Head of caudate nucleus (tissue), 42 donors: Measurements from ENCODE around the gene NTM.
"Not testable (repeated sequence)": the region's sequence is repeated elsewhere in the genome, so short reads cannot be mapped to it uniquely, and the experiment has no call there.

Experiments
- DNase-seq, 42 donors: peaks; one replicate each; pipeline versions ENCODE4 v3.0.0 to v3.0.0-alpha.2; 2020 to 2021; ENCODE audit warnings: mixed read lengths in 7 of 42
- intact Hi-C: fragments of 100-400 bp; cut with DNase I; formaldehyde crosslinking; loops from one replicate; pipeline ENCODE4 v1.15.0; 2022

The NTM gene

DNA sequence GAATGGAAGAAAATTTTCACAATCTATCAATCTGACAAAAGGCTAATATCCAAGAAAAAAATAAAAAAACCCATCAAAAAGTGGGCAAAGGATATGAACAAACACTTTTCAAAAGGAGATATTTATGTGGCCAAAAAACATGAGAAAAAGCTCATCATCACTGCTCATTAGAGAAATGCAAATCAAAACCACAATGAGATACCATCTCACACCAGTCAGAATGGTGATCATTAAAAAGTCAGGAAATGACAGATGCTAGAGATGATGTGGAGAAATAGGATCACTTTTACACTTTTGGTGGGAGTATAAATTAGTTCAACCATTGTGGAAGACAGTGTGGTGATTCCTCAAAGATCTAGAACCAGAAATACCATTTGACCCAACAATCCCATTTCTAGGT, 999.7 kb downstream of the NTM start:
- DNase-seq, intact Hi-C loops: not testable (repeated sequence)

DNA sequence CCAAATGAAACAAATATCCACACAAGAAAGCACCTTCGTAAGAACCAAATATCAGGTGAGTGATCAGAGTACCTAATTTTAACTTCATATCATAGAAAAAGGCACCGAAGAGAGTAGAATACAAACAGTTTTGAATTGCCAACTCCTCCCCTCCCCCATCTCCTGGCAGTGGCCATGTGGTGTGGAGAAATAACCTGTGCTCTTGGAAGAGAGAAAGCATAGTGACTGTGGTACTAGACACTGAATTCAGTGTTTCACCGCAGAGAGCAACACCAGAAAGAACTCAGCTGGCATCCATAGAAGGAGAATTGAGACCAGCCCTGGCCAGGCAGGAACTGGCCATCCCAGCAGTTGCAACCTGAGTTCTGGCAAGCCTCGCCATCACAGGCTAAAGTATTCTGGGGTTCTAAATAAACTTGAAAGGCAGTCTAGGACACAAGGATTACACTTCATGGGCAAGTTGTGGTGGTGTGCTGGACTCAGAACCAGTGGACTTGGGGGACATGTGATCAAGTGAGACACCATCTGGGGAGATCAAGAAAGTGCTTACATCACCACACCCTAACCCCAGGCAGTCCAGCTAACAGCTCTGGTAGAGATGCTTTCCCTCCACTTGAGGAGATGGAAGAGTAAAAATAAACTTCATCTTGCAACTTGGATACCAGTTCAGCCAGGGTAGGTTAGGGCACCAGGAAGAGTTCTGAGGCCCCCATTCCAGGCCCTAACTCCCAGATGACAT, 1003.2 kb downstream of the NTM start:
- intact Hi-C loops: no loop called here
- no peak for DNase-seq

DNA sequence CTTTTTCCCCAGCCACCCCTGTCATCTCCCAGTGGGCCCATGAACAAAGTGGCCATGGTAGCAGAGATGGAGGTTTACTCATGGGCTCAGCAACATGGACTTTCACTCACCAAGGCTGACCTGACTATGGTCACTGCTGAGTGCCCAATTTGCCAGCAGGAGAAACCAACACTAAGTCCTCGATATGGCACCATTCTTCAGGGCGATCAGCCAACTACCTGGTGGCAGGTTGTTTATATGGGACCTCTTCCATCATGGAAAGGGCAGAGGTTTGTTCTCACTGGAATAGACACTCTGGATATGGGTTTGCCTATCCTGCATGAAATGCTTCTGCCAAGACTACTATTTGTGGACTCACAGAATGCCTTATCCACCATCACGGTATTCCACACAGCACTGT, 1009.1 kb downstream of the NTM start:
- DNase-seq: no peak
- intact Hi-C loops: no loop called here
